Trophoblast cell (in vitro differentiated cells and primary cell): Measurements from ENCODE around the gene COX7A2. TPM values are rescaled to one million over a fixed set of nuclear protein-coding genes. Genes with fewer than 3 reads are reported as not detected.
A peak's percentile ranks its signal among the peaks of the same experiment; 100 is the strongest.

Source experiments
- DNase-seq, 2 donors: peaks; one replicate each; pipeline ENCODE4 v3.0.0-alpha.2; 2016
- H2AFZ ChIP-seq: 2 replicates; pipeline ENCODE4 v1.6.1; 2013; ENCODE audit warnings: low read length, moderate library complexity, mild to moderate bottlenecking; ENCODE audit not compliant: insufficient read depth, poor library complexity
- H2AK5ac ChIP-seq: 2 replicates; pipeline ENCODE4 v1.6.1; 2013; ENCODE audit warnings: mild to moderate bottlenecking, low read length
- H2BK120ac ChIP-seq: 2 replicates; pipeline ENCODE4 v1.6.1; 2013; ENCODE audit warnings: low read length, mild to moderate bottlenecking, moderate library complexity; ENCODE audit not compliant: insufficient read depth, poor library complexity
- H2BK12ac ChIP-seq: 2 replicates; pipeline ENCODE4 v1.6.1; 2013; ENCODE audit warnings: mild to moderate bottlenecking, low read length, moderate library complexity
- H2BK5ac ChIP-seq: 2 replicates; pipeline ENCODE4 v1.6.1; 2013; ENCODE audit warnings: low read length, low read depth, moderate library complexity, mild to moderate bottlenecking; ENCODE audit not compliant: poor library complexity
- H3K14ac ChIP-seq: 2 replicates; pipeline ENCODE4 v1.6.1; 2013; ENCODE audit warnings: mild to moderate bottlenecking, low read length
- H3K18ac ChIP-seq: 2 replicates; pipeline ENCODE4 v1.6.1; 2013; ENCODE audit warnings: mild to moderate bottlenecking, low read length
- H3K23ac ChIP-seq: 2 replicates; pipeline ENCODE4 v1.6.1; 2013; ENCODE audit warnings: low read length
- H3K27ac ChIP-seq: 2 replicates; pipeline ENCODE4 v1.5.1; 2013; ENCODE audit warnings: low read depth, mild to moderate bottlenecking, inconsistent platforms, low read length, moderate library complexity
- H3K27me3 ChIP-seq: 2 replicates; pipeline ENCODE4 v1.6.1; 2013; ENCODE audit warnings: inconsistent platforms, mild to moderate bottlenecking, low read length, moderate library complexity; ENCODE audit not compliant: insufficient read depth
- H3K36me3 ChIP-seq, 2 experiments: 1 replicate in 1 of 2; 2 replicates in 1 of 2; pipeline ENCODE4 v1.6.1; 2013; ENCODE audit warnings: low read length in 2 of 2, mild to moderate bottlenecking in 2 of 2, moderate library complexity in 1 of 2; ENCODE audit not compliant: insufficient read depth in 2 of 2, control insufficient read depth in 1 of 2
- H3K4ac ChIP-seq: 2 replicates; pipeline ENCODE4 v1.6.1; 2013; ENCODE audit warnings: low read depth, mild to moderate bottlenecking, low read length, moderate library complexity
- H3K4me1 ChIP-seq, 2 experiments: 1 replicate in 1 of 2; 2 replicates in 1 of 2; pipeline ENCODE4 v1.6.1; 2013; ENCODE audit warnings: low read length in 2 of 2, mild to moderate bottlenecking in 2 of 2, moderate library complexity in 1 of 2; ENCODE audit not compliant: insufficient read depth in 2 of 2, control insufficient read depth in 1 of 2
- H3K4me2 ChIP-seq: 2 replicates; pipeline ENCODE4 v1.6.1; 2013; ENCODE audit warnings: inconsistent platforms, mild to moderate bottlenecking, low read length, moderate library complexity
- H3K4me3 ChIP-seq: 2 replicates; pipeline ENCODE4 v1.5.1; 2013; ENCODE audit warnings: mild to moderate bottlenecking, low read depth, low read length, inconsistent platforms
- H3K79me1 ChIP-seq: one replicate; pipeline ENCODE4 v1.6.1; 2013; ENCODE audit warnings: low read length
- H3K79me2 ChIP-seq: 2 replicates; pipeline ENCODE4 v1.6.1; 2013; ENCODE audit warnings: low read length, mild to moderate bottlenecking; ENCODE audit not compliant: control insufficient read depth, insufficient read depth, poor library complexity
- H3K9ac ChIP-seq: 2 replicates; pipeline ENCODE4 v1.6.1; 2013; ENCODE audit warnings: mild to moderate bottlenecking, low read length
- H3K9me3 ChIP-seq: 2 replicates; pipeline ENCODE4 v1.6.1; 2013; ENCODE audit warnings: low read depth, mild to moderate bottlenecking, control low read depth, inconsistent platforms, low read length; ENCODE audit not compliant: insufficient read depth
- H4K12ac ChIP-seq: 2 replicates; pipeline ENCODE4 v1.6.1; 2013; ENCODE audit warnings: low read depth, mild to moderate bottlenecking, low read length, moderate library complexity
- H4K8ac ChIP-seq: 2 replicates; pipeline ENCODE4 v1.6.1; 2013; ENCODE audit warnings: low read depth, mild to moderate bottlenecking, low read length, moderate library complexity
- H4K91ac ChIP-seq: one replicate; pipeline ENCODE4 v1.6.1; 2013; ENCODE audit warnings: low read depth, mild to moderate bottlenecking, low read length, moderate library complexity
- WGBS: extraction: QIAGEN DNeasy Blood & Tissue Kit; methylation state at CpG from one replicate; pipeline ENCODE4 v1.1.7; 2013; ENCODE audit warnings: missing lambda C conversion rate; ENCODE audit not compliant: insufficient read length, insufficient coverage; ENCODE audit errors: extremely low coverage; 5-methylcytosine and 5-hydroxymethylcytosine counted together
- polyA plus RNA-seq: library from polyadenylated mRNA; stranded (reverse); fragments of 200-250 nt; gene quantifications from 2 replicates; pipeline ENCODE4 v1.2.3, GENCODE V29; 2013

COX7A2 gene, protein sequence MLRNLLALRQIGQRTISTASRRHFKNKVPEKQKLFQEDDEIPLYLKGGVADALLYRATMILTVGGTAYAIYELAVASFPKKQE
- polyA plus RNA-seq: 835 and 927 TPM in 2 replicates

DNA sequence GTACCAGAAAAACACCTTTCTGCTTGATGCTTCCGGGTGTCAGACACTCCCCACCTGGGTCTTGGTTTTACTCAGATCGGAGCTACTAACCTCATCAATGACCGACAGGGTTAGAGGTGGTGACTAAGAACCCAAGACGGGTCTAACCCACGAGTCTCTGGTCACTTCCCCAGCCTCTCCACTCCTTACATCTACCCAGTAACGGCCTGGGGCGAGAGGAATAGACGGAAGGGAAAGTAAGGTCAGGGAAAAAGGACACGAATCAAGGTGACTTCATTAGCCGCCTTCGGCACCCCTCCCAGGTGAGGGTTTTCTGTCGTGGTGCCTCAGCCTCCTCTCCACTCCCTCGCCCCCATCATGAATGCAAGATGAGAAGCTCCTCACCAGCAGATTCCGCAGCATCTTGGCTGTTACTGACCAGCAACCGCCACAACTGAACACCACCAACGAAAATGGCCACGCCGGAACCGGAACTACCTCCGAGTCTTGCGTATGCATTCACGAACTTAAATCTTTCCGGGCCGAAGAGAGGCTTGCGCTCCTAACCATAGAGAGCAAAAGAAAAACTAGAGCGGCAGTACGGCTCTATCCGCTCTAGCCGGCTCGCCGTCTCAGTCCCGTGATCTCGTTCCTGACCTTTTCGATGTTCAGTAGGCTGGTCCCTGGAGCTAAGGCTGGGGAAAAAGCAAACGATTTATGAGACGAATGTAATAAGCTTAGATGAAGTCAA lies at the start of gene COX7A2:
Gene COX7A2 (minus strand): TSS at position 469 of the 730 bp plus-strand sequence. CDS start 67 bp downstream, at position 402.
- WGBS: no CpG with 5 or more reads among the region's 36 CpGs
- Histone ChIP-seq H2BK12ac (peak within 1 kb of the TSS; percentile 5), H4K91ac (peak within 1 kb of the TSS; percentile 31), H3K4me1 (peaks cover 0 to 1% of the 10 kb centered on the region in 2 experiments), H3K9ac (peak within 1 kb of the TSS; percentile 97), H3K27me3 (no peaks in the 10 kb centered on the region), H3K14ac (peak within 1 kb of the TSS; percentile 56), H3K4me3 (peak within 1 kb of the TSS; percentile 91), H3K36me3 (peaks cover 10 to 12% of the 10 kb centered on the region in 2 experiments), H2AFZ (peak within 1 kb of the TSS; percentile 47), H4K8ac (peak within 1 kb of the TSS; percentile 81), H3K27ac (peak within 1 kb of the TSS; percentile 87), H3K18ac (peak within 1 kb of the TSS; percentile 16), H3K23ac (no peak within 1 kb of the TSS), H4K12ac (peak within 1 kb of the TSS; percentile 25), H3K79me1 (peaks cover 9% of the 10 kb centered on the region), H2AK5ac (peak within 1 kb of the TSS; percentile 11), H3K79me2 (peaks cover 2% of the 10 kb centered on the region), H2BK5ac (peak within 1 kb of the TSS; percentile 70), H3K9me3 (no peaks in the 10 kb centered on the region), H2BK120ac (no peak within 1 kb of the TSS), H3K4me2 (peak within 1 kb of the TSS; percentile 95), H3K4ac (peak within 1 kb of the TSS; percentile 19)
- peak; percentile 99 for DNase-seq

DNA sequence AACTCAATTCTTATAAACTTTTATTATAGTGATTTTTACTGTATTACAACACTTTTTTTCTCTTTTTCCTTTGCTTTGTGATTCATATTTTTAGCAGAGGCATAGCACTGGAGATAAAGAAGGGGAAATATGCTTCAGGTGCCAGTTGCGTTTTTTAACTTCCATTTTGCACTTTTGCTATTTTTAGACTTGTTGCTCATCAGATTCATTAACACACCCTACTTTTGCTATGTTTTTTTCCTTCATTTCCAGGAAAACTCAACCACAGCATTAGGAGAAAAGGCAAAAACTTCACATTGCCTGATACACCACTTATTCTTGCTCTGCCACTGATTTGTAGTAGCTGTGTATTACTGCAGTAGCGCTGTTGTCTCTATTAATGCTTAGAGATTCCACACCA lies 49.0 kb upstream of the COX7A2 start:
- Histone ChIP-seq H3K36me3 (no peaks in the 10 kb centered on the region), H4K91ac (no peak overlapping the region), H3K4ac (no peak overlapping the region), H3K27ac (no peak overlapping the region), H4K8ac (no peak overlapping the region), H3K79me2 (peaks cover 1% of the 10 kb centered on the region), H3K23ac (no peak overlapping the region), H3K4me3 (no peak overlapping the region), H2AK5ac (no peak overlapping the region), H2BK120ac (no peak overlapping the region), H3K18ac (no peak overlapping the region), H3K9ac (no peak overlapping the region), H3K79me1 (peaks cover 5% of the 10 kb centered on the region), H3K4me2 (no peak overlapping the region), H2BK12ac (no peak overlapping the region), H2BK5ac (no peak overlapping the region), H4K12ac (no peak overlapping the region), H3K9me3 (no peaks in the 10 kb centered on the region), H3K27me3 (no peaks in the 10 kb centered on the region), H3K14ac (no peak overlapping the region), H2AFZ (no peak overlapping the region), H3K4me1 (peaks cover 4 to 12% of the 10 kb centered on the region in 2 experiments)
- WGBS: no CpG with 5 or more reads among the region's 2 CpGs
- no peak for DNase-seq

DNA sequence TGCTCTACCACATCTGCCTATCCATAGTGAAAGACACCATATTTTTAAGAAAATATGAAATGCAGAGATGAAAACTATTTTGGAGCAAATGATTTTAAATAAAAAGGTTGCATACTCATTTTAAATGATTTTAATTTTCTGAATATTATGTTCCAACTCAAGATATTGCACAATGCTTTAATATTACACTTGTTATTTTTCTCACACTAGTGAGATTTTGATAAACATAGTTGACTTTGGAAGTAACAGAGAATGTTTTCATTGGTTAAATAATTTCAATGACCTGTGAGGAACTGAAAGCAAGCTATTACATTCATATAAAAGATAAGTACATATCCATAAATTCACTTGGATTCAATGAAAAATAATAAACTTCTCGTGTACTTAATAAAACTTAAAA lies 48.1 kb upstream of the COX7A2 start:
- H2BK5ac ChIP-seq: peak overlapping the region; percentile 10
- H3K79me1 ChIP-seq: peaks cover 5% of the 10 kb centered on the region
- no peak overlapping the region for H2AK5ac ChIP-seq
- peak overlapping the region; percentile 26 for H3K4me2 ChIP-seq
- H3K9ac ChIP-seq: no peak overlapping the region
- no peaks in the 10 kb centered on the region for H3K27me3 ChIP-seq
- H3K4me1 ChIP-seq: peaks cover 4 to 12% of the 10 kb centered on the region in 2 experiments
- no peaks in the 10 kb centered on the region for H3K36me3 ChIP-seq
- no peak overlapping the region for H4K8ac ChIP-seq
- no peak for DNase-seq
- no peak overlapping the region for H4K91ac ChIP-seq
- no peaks in the 10 kb centered on the region for H3K9me3 ChIP-seq
- no peak overlapping the region for H4K12ac ChIP-seq
- H2BK12ac ChIP-seq: no peak overlapping the region
- no peak overlapping the region for H2BK120ac ChIP-seq
- H2AFZ ChIP-seq: no peak overlapping the region
- no CpG with 5 or more reads among the region's 1 CpG for WGBS
- H3K18ac ChIP-seq: no peak overlapping the region
- H3K4ac ChIP-seq: no peak overlapping the region
- H3K14ac ChIP-seq: no peak overlapping the region
- H3K23ac ChIP-seq: no peak overlapping the region
- H3K4me3 ChIP-seq: no peak overlapping the region
- peak overlapping the region; percentile 31 for H3K27ac ChIP-seq
- H3K79me2 ChIP-seq: peaks cover 1% of the 10 kb centered on the region

DNA sequence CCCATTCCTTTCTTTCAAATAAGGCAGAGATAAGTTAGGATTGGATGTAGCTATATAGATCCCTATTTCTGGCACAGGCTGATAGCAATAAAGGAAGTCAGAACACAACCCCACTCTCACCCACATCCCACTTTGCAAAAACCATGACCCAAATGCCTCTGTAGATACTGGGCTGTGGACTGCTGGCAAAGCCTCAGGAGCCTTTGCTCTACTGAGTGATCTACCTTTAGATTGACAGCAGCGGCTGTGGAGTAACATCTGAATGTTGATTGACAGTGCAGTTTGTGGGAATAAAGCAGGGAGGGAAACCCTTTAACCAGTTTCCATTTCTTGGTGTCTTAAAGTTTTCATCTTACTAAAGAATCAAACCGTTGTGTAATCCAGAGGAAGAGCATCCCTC lies 47.7 kb upstream of the COX7A2 start:
- H3K14ac ChIP-seq: no peak overlapping the region
- no peak overlapping the region for H4K12ac ChIP-seq
- no peak overlapping the region for H2AK5ac ChIP-seq
- H3K23ac ChIP-seq: no peak overlapping the region
- peaks cover 1% of the 10 kb centered on the region for H3K79me2 ChIP-seq
- no peak for DNase-seq
- no peaks in the 10 kb centered on the region for H3K36me3 ChIP-seq
- H3K9ac ChIP-seq: no peak overlapping the region
- H2AFZ ChIP-seq: no peak overlapping the region
- H3K27ac ChIP-seq: peak overlapping the region; percentile 31
- H3K79me1 ChIP-seq: peaks cover 5% of the 10 kb centered on the region
- H4K91ac ChIP-seq: no peak overlapping the region
- WGBS: no CpG with 5 or more reads among the region's 2 CpGs
- no peak overlapping the region for H3K18ac ChIP-seq
- no peak overlapping the region for H3K4ac ChIP-seq
- H3K27me3 ChIP-seq: no peaks in the 10 kb centered on the region
- no peak overlapping the region for H3K4me3 ChIP-seq
- no peak overlapping the region for H2BK12ac ChIP-seq
- H2BK5ac ChIP-seq: peak overlapping the region; percentile 10
- no peak overlapping the region for H4K8ac ChIP-seq
- peak overlapping the region; percentile 26 for H3K4me2 ChIP-seq
- H3K4me1 ChIP-seq: peaks cover 4 to 12% of the 10 kb centered on the region in 2 experiments
- H3K9me3 ChIP-seq: no peaks in the 10 kb centered on the region
- no peak overlapping the region for H2BK120ac ChIP-seq
